ENCODE measurements around the gene NKD1.

NKD1 gene

DNA sequence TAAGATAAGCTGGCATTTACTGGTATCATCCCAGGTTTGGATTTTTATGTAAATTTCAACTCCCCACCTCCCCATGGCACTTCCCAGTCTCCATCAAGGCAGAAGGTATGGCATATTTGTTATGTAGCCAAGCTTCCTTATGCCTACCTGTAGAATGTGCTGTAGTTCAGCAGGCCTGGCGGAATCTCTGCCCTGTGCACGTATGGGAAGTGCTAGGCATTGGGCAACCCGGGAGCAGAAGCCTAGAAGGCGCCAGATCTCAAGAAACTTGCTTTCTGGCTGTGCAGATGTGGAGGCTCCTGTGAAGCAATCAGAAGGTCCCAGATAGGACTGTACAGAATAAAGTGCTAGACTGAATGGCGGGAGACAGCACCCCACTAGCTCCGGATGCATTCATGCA is 68.2 kb downstream of the NKD1 start:
- TF ChIP-seq, protein P1, sequence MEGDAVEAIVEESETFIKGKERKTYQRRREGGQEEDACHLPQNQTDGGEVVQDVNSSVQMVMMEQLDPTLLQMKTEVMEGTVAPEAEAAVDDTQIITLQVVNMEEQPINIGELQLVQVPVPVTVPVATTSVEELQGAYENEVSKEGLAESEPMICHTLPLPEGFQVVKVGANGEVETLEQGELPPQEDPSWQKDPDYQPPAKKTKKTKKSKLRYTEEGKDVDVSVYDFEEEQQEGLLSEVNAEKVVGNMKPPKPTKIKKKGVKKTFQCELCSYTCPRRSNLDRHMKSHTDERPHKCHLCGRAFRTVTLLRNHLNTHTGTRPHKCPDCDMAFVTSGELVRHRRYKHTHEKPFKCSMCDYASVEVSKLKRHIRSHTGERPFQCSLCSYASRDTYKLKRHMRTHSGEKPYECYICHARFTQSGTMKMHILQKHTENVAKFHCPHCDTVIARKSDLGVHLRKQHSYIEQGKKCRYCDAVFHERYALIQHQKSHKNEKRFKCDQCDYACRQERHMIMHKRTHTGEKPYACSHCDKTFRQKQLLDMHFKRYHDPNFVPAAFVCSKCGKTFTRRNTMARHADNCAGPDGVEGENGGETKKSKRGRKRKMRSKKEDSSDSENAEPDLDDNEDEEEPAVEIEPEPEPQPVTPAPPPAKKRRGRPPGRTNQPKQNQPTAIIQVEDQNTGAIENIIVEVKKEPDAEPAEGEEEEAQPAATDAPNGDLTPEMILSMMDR (IDR thresholded peaks at IDR 0.05; ENCODE audit: control insufficient read depth, extremely low read depth, insufficient read depth) = no peak
- no peak overlapping the region for H3K4me3 ChIP-seq (ENCODE audit: low read depth, low read length)
- DNase-seq (ENCODE audit: low read depth) = no peak

DNA sequence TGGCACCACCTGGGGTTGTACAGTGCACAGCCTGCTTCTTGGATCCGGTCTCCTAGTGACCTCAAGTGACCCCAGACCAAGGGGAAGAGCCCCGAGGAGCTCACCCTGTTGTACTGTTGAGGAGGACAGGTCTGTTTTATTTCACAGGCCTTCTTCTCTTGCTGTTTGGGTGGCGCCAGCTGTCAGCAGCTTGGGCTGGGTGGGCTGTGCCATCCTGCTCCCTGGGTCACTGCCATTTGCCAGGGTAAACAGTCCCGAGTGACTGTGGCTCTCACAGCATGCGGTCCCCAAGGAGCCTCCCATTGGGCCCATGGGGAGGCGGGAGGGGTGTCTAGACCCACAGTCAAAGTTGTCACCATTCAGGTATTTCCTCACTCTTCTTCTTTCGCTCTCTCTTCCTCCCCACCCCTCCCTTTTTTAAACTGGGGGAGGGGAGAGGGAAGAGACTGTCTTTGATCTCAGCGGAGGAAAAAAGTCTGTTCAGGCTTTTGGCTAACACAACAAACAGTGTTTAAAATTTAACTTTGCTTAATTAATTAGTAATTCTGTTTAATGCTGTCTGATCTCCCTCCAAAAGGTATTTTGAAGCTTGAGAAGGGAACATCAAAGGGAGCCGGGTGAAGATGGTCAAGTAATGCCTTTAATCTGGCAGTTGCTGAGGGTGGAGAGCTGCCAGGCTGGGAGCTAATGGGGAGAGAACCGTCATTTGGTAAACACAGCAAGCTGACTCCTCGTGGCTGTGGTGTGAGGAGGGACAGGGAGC is 68.9 kb downstream of the NKD1 start:
- TF ChIP-seq, protein P1 (IDR thresholded peaks at IDR 0.05; ENCODE audit: control insufficient read depth, extremely low read depth, insufficient read depth) = no peak
- H3K4me3 ChIP-seq (ENCODE audit: low read depth, low read length) = no peak overlapping the region
- peak; percentile 18 for DNase-seq (ENCODE audit: low read depth)

DNA sequence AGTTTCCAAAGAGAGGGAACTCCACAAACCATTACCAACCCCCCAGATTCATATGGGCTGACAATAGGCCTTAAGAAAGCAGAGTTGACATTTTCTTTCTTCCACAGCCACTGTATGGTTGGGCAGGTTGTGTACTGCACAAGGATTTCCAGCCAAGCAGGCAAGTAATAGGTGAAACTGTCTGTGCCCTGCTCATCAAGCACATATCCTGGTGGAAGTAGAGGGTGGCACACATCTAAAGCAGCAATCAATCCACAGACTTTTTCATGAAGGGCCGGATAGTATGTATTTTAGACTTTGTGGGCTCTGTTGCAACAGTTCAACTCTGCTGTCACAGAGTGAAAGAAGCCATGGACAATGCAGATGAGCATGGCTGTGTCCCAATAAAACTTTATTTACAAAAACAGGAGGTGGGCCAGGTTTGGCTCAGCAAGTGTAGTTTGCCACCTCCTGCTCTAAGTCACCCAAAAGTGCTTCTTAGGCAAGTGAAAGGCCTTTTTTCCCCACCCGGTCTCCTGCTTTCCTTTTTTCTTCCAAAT is 69.5 kb downstream of the NKD1 start:
- TF ChIP-seq, protein P1 (IDR thresholded peaks at IDR 0.05; ENCODE audit: control insufficient read depth, extremely low read depth, insufficient read depth) = no peak
- H3K4me3 ChIP-seq (ENCODE audit: low read depth, low read length) = no peak overlapping the region
- DNase-seq (ENCODE audit: low read depth) = no peak

DNA sequence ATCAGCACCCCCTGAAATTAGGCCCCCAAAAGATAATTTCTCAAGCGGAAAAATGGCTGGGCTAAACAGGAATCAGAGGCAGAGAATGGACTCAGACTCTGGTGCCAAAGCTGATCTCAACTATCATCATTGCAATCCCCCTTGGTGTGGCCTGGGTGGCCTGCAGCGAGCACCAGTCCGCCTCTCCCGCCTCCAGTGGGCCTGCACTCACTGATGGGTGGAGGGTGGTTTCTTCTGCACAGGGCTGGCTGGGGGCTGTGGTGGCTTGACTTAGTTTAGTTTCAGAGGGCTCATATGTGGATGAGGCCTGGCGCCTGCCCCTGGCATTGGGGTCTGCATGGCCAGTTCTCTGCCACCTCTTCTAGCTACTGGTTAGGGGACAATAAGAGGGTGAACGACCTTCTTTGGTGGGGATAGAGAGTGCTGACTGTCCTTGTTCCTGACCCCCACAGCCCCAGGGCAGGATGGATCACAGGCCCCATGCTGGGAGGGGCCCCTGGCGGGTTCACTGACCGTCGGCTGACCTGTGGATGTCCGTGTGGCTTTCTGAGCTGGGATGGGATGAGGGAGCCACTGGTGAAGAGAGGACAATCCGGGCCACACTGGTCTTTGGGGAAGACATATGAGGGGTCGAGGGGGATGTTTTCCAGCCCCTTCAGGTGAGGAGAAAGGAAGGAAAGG is 70.2 kb downstream of the NKD1 start:
- DNase-seq (ENCODE audit: low read depth) = no peak
- H3K4me3 ChIP-seq (ENCODE audit: low read depth, low read length) = no peak overlapping the region
- TF ChIP-seq, protein P1 (IDR thresholded peaks at IDR 0.05; ENCODE audit: control insufficient read depth, extremely low read depth, insufficient read depth) = no peak

DNA sequence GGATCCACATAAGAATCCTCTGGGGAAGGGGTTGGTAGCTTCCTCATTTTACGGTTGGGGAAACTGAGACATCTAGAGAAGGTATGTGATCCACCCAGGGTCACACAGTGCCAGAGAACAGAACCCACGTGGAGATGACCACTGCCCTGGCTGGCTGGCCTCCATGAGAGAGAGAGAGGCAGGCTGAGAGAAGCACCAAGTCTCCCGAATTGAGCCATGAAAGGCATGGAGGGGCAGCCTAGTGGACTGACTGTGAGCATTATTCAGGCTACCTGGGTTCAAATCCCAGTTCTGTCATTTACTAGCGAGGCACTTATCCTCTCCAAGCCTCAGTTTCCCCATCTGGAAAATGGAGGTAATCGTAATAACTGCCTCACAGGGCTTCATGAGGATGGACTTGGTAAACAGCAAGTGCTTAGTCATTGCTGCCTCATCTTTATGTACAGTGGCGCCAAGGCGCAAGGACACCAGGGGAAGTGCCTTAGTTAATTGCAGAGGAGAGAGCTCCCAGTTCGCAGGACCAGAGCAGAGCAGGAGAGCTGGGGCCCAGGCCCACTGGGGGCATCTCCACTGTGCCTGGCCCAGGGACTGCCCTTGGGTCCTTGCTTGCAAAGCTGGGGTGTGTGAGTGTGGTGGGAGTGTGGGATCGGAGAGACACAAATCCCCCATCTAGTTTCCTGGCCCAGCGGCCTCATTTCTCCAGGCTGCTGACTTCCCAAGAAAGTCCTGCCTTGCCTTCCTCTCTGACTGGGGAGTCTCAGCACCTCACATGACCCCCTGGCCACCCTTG is 71.7 kb downstream of the NKD1 start:
- TF ChIP-seq, protein P1 (IDR thresholded peaks at IDR 0.05; ENCODE audit: control insufficient read depth, extremely low read depth, insufficient read depth) = no peak
- DNase-seq (ENCODE audit: low read depth) = no peak
- no peak overlapping the region for H3K4me3 ChIP-seq (ENCODE audit: low read depth, low read length)

DNA sequence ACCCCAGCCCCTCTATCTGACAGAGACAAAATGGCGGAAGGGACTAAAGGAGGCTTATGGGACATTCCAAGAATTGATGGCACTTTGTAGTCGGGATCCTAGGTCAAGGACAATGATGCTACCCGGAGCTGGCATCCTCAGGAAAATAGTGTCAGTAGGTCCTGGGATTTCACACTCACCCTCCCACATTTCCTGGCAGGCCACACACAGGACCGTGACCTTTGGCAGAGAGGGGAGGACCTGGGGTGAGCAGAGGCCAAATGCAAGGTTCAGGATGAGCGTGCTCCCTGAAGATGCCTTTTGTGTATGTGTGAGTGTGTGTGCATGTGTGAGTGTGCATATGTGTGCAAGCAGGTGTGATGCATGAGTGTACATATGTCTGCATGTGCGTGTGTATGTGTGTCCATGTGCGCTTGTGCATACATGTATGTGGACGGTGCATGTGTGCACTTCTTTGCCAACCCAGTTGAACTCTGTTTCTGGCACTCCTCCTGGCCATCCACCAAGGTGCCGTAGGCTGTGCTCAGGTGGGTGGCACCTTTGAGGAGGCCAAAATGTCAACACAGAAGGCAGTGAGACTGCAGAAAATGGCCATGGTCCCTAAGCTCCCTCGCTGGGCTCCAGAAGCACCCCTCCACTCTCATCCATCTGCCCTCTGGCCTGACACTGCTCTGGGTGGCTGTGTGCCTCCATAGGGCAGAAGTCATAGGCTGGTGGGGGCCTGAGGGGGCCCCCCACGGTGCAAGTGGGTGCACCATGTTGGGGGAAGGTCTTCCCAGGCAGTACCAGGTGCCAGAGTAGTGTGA is 72.7 kb downstream of the NKD1 start:
- H3K4me3 ChIP-seq (ENCODE audit: low read depth, low read length) = no peak overlapping the region
- DNase-seq (ENCODE audit: low read depth) = no peak
- TF ChIP-seq, protein P1 (IDR thresholded peaks at IDR 0.05; ENCODE audit: control insufficient read depth, extremely low read depth, insufficient read depth) = no peak
